ENCODE data around the gene TXNDC15. TPM values are rescaled to one million over a fixed set of nuclear protein-coding genes. Genes with fewer than 3 reads are reported as not detected.
"Not testable (repeated sequence)": the region's sequence is repeated elsewhere in the genome, so short reads cannot be mapped to it uniquely, and the experiment has no call there.

TXNDC15 gene
- total and polyA plus RNA-seq, 5 donors from 2014 or later: 15.4 to 33.9 (median 17.4) TPM

DNA sequence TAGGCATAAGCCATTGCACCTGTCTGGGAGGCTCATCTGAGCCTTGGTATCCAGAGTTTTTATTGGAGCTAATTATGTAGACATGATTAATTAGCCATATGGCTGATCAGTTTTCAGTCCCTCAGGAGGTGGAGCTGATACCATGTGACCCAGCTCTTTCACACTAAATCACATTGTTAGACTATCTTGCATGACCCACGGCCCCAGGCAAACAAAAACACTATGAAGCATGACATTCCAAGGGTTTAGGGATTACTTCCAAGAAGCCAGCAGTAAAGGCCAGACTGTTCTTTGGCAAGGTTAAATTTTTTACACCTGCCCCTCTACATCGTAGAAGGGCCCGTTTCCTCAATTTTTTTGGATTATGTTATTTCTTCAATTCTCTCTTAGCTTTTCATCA is 33.4 kb upstream of the TXNDC15 start:
- Mint-ChIP-seq H3K4me3 (no peak overlapping the region), H3K27me3 (no peaks in the 10 kb centered on the region), H3K9me3 (no peaks in the 10 kb centered on the region), H3K36me3 (peaks cover 17% of the 10 kb centered on the region), H3K27ac (peak overlapping the region in 1 of 3 donors; percentile 32), H3K4me1 (peaks cover 4 to 10% (median 8%) of the 10 kb centered on the region in 4 donors)
- Histone ChIP-seq H3K27ac (ENCODE audit: insufficient read depth, low read length, poor library complexity, severe bottlenecking) (no peak overlapping the region), H3K9me3 (ENCODE audit: control insufficient read depth in 2 of 2, low read length in 2 of 2) (no peaks in the 10 kb centered on the region), H3K36me3 (ENCODE audit: control insufficient read depth, insufficient read depth, low read length) (peaks cover 17% of the 10 kb centered on the region), H3K4me3 (ENCODE audit: low read depth, low read length) (no peak overlapping the region), H3K27me3 (ENCODE audit: control insufficient read depth, insufficient read depth, low read length) (no peaks in the 10 kb centered on the region), H3K4me1 (ENCODE audit: control insufficient read depth, insufficient read depth, low read length, poor library complexity, severe bottlenecking) (peaks cover 7% of the 10 kb centered on the region)
- no peak for ATAC-seq (ENCODE audit: low read depth in 2 of 2)
- no peak for DNase-seq

DNA sequence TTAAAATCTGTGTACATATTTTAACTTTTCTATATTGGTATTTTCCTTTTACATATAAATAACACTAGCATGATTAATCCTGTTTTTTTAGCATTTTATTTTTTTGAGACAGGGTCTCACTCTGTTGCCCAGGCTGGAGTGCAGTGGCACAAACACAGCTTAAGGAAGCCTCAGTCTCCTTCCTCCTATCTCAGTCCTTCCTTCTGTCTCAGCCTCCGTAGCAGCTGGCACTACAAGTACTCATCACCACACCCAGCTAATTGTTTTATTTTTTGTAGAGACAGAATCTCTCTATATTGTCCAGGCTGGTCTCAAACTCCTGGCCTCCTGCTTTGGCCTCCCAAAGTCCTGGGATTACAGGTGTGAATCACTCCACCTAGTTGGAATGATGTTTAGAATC is 29.9 kb upstream of the TXNDC15 start:
- Histone ChIP-seq H3K9me3 (ENCODE audit: control insufficient read depth in 2 of 2, low read length in 2 of 2) (no peaks in the 10 kb centered on the region), H3K36me3 (ENCODE audit: control insufficient read depth, insufficient read depth, low read length) (peaks cover 9% of the 10 kb centered on the region), H3K4me1 (ENCODE audit: control insufficient read depth, insufficient read depth, low read length, poor library complexity, severe bottlenecking) (peaks cover 26% of the 10 kb centered on the region), H3K4me3 (ENCODE audit: low read depth, low read length) (no peak overlapping the region), H3K27ac (ENCODE audit: insufficient read depth, low read length, poor library complexity, severe bottlenecking) (no peak overlapping the region), H3K27me3 (ENCODE audit: control insufficient read depth, insufficient read depth, low read length) (no peaks in the 10 kb centered on the region)
- Mint-ChIP-seq H3K4me1 (peaks cover 12 to 31% (median 21%) of the 10 kb centered on the region in 4 donors), H3K27me3 (no peaks in the 10 kb centered on the region), H3K36me3 (peaks cover 13% of the 10 kb centered on the region), H3K9me3 (no peaks in the 10 kb centered on the region), H3K27ac (peak overlapping the region in 2 of 3 donors; percentile 55 to 98), H3K4me3 (peak overlapping the region in 2 of 4 donors; percentile 8 to 39)
- ATAC-seq (ENCODE audit: low read depth in 2 of 2) (no peak), DNase-seq (no peak)

GRCh38 chr5:134845335-134845851 is 28.8 kb upstream of the TXNDC15 start:
- Mint-ChIP-seq H3K4me3 (peak overlapping the region; percentile 89 to 95 (median 94)), H3K27ac (peak overlapping the region; percentile 72 to 98 (median 96)), H3K36me3 (peaks cover 9% of the 10 kb centered on the region), H3K27me3 (no peaks in the 10 kb centered on the region), H3K4me1 (peaks cover 13 to 40% (median 23%) of the 10 kb centered on the region in 4 donors), H3K9me3 (no peaks in the 10 kb centered on the region)
- Histone ChIP-seq H3K36me3 (ENCODE audit: control insufficient read depth, insufficient read depth, low read length) (peaks cover 8% of the 10 kb centered on the region), H3K27me3 (ENCODE audit: control insufficient read depth, insufficient read depth, low read length) (no peaks in the 10 kb centered on the region), H3K4me3 (ENCODE audit: low read depth, low read length) (peak overlapping the region; percentile 73), H3K4me1 (ENCODE audit: control insufficient read depth, insufficient read depth, low read length, poor library complexity, severe bottlenecking) (peaks cover 26% of the 10 kb centered on the region), H3K9me3 (ENCODE audit: control insufficient read depth in 2 of 2, low read length in 2 of 2) (no peaks in the 10 kb centered on the region), H3K27ac (ENCODE audit: insufficient read depth, low read length, poor library complexity, severe bottlenecking) (peak overlapping the region; percentile 96)
- no peak for ATAC-seq (ENCODE audit: low read depth in 2 of 2)
- DNase-seq: no peak

- ATAC-seq (ENCODE audit: low read depth in 2 of 2) (peak; percentile 97), DNase-seq (peak; percentile 86 to 98 (median 91))
- H3K27me3 Mint-ChIP-seq: no peaks in the 10 kb centered on the region
- peak within 1 kb of the TSS; percentile 89 to 95 (median 94) for H3K4me3 Mint-ChIP-seq
- no peaks in the 10 kb centered on the region for H3K9me3 Mint-ChIP-seq
- peak within 1 kb of the TSS; percentile 85 for H3K4me3 ChIP-seq (ENCODE audit: low read depth, low read length)
- peaks cover 13 to 45% (median 27%) of the 10 kb centered on the region in 4 donors for H3K4me1 Mint-ChIP-seq
- no peaks in the 10 kb centered on the region for H3K27me3 ChIP-seq (ENCODE audit: control insufficient read depth, insufficient read depth, low read length)
- peak within 1 kb of the TSS; percentile 96 to 98 (median 96) for H3K27ac Mint-ChIP-seq
- peaks cover 5% of the 10 kb centered on the region for H3K36me3 ChIP-seq (ENCODE audit: control insufficient read depth, insufficient read depth, low read length)
- peaks cover 26% of the 10 kb centered on the region for H3K4me1 ChIP-seq (ENCODE audit: control insufficient read depth, insufficient read depth, low read length, poor library complexity, severe bottlenecking)
- peak within 1 kb of the TSS; percentile 96 for H3K27ac ChIP-seq (ENCODE audit: insufficient read depth, low read length, poor library complexity, severe bottlenecking)
- H3K36me3 Mint-ChIP-seq: peaks cover 4% of the 10 kb centered on the region
- no peaks in the 10 kb centered on the region for H3K9me3 ChIP-seq (ENCODE audit: control insufficient read depth in 2 of 2, low read length in 2 of 2)
Observed at GRCh38 chr5:134845852-134846640, 28.1 kb upstream of the TXNDC15 start, which contains the start of gene C5orf24. TSS of gene C5orf24 (plus strand) at chr5:134845968. CDS start at chr5:134854901, 8,933 bp downstream.

DNA sequence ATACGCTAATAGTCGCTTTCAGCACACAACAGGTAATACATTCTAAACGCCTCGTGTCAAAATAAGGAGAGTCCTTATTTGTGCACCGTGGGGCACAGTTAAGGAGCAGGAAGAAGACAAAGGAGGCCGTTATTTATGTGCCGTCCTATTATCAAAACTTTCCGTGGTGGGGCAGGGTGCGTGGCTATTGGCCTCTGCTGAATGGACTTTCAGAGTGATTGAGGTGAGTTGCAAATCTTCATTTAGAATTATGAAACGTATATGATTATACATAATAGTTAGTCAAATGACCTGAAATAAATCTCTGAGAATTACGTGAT is 27.6 kb upstream of the TXNDC15 start:
- H3K36me3 Mint-ChIP-seq: peaks cover 4% of the 10 kb centered on the region
- H3K9me3 ChIP-seq (ENCODE audit: control insufficient read depth in 2 of 2, low read length in 2 of 2): no peaks in the 10 kb centered on the region
- H3K4me3 ChIP-seq (ENCODE audit: low read depth, low read length): peak overlapping the region; percentile 85
- H3K27ac ChIP-seq (ENCODE audit: insufficient read depth, low read length, poor library complexity, severe bottlenecking): peak overlapping the region; percentile 96
- H3K4me1 Mint-ChIP-seq: peaks cover 19 to 50% (median 32%) of the 10 kb centered on the region in 4 donors
- peak overlapping the region; percentile 96 to 98 (median 96) for H3K27ac Mint-ChIP-seq
- H3K4me1 ChIP-seq (ENCODE audit: control insufficient read depth, insufficient read depth, low read length, poor library complexity, severe bottlenecking): peaks cover 26% of the 10 kb centered on the region
- no peaks in the 10 kb centered on the region for H3K27me3 Mint-ChIP-seq
- DNase-seq (peak in 2 of 3 donors; percentile 35 to 61), ATAC-seq (ENCODE audit: low read depth in 2 of 2) (no peak)
- no peaks in the 10 kb centered on the region for H3K27me3 ChIP-seq (ENCODE audit: control insufficient read depth, insufficient read depth, low read length)
- H3K36me3 ChIP-seq (ENCODE audit: control insufficient read depth, insufficient read depth, low read length): peaks cover 5% of the 10 kb centered on the region
- H3K9me3 Mint-ChIP-seq: no peaks in the 10 kb centered on the region
- peak overlapping the region; percentile 89 to 95 (median 94) for H3K4me3 Mint-ChIP-seq

GRCh38 chr5:134849434-134849933 is 24.7 kb upstream of the TXNDC15 start:
- H3K27ac Mint-ChIP-seq: peak overlapping the region in 1 of 3 donors; percentile 29
- peak overlapping the region in 3 of 4 donors; percentile 4 to 61 (median 52) for H3K4me3 Mint-ChIP-seq

DNA sequence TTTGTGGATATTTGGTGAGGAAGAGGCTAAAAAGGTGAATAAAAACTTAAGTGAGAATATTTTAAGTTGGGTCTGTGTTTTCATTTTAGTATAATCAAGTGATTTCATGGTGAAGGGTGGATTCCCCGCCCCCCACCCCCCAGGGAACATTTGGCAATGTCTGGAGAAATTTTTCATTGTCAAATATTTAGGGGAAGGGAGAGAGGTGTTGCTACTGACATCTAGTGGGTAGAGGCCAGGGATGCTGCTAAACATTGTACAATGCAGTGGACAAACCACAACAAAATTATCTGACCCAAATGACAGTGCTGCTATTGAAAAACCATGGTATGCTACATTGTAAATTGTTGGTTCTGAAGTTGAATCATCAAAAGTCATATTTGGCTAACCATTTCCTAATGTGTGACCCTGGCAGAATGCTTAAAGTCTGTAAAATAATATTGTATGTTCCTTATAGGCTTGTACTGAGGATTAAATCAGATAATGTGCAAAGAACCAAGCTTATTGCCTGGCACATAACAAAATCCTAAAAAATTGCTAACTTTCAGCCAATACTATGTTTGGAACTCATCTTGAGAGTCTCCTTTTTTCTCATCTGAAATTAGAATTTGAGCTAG is 22.8 kb upstream of the TXNDC15 start:
- Histone ChIP-seq H3K36me3 (ENCODE audit: control insufficient read depth, insufficient read depth, low read length) (peaks cover 30% of the 10 kb centered on the region), H3K4me3 (ENCODE audit: low read depth, low read length) (no peak overlapping the region), H3K27me3 (ENCODE audit: control insufficient read depth, insufficient read depth, low read length) (no peaks in the 10 kb centered on the region), H3K9me3 (ENCODE audit: control insufficient read depth in 2 of 2, low read length in 2 of 2) (no peaks in the 10 kb centered on the region), H3K27ac (ENCODE audit: insufficient read depth, low read length, poor library complexity, severe bottlenecking) (no peak overlapping the region), H3K4me1 (ENCODE audit: control insufficient read depth, insufficient read depth, low read length, poor library complexity, severe bottlenecking) (peaks cover 23% of the 10 kb centered on the region)
- H3K4me3 Mint-ChIP-seq: peak overlapping the region in 1 of 4 donors; percentile 83
- no peaks in the 10 kb centered on the region for H3K27me3 Mint-ChIP-seq
- H3K36me3 Mint-ChIP-seq: peaks cover 20% of the 10 kb centered on the region
- peaks cover 22 to 71% (median 38%) of the 10 kb centered on the region in 4 donors for H3K4me1 Mint-ChIP-seq
- DNase-seq (peak in 1 of 3 donors; percentile 9), ATAC-seq (ENCODE audit: low read depth in 2 of 2) (no peak)
- peak overlapping the region; percentile 76 to 95 (median 77) for H3K27ac Mint-ChIP-seq
- no peaks in the 10 kb centered on the region for H3K9me3 Mint-ChIP-seq

More at GRCh38 chr5:134849434-134849933, 24.7 kb upstream of the TXNDC15 start:
- not testable (repeated sequence) for H3K4me3 ChIP-seq (ENCODE audit: low read depth, low read length); H3K27me3 Mint-ChIP-seq; DNase-seq; H3K9me3 ChIP-seq (ENCODE audit: control insufficient read depth in 2 of 2, low read length in 2 of 2); H3K27me3 ChIP-seq (ENCODE audit: control insufficient read depth, insufficient read depth, low read length); ATAC-seq (ENCODE audit: low read depth in 2 of 2); H3K27ac ChIP-seq (ENCODE audit: insufficient read depth, low read length, poor library complexity, severe bottlenecking); H3K9me3 Mint-ChIP-seq
- Mint-ChIP-seq H3K4me1 (peaks cover 23 to 71% (median 39%) of the 10 kb centered on the region in 4 donors), H3K36me3 (peaks cover 11% of the 10 kb centered on the region)
- Histone ChIP-seq H3K36me3 (ENCODE audit: control insufficient read depth, insufficient read depth, low read length) (peaks cover 13% of the 10 kb centered on the region), H3K4me1 (ENCODE audit: control insufficient read depth, insufficient read depth, low read length, poor library complexity, severe bottlenecking) (peaks cover 32% of the 10 kb centered on the region)
